ENCODE results near the gene GUCY1A2.

DNA sequence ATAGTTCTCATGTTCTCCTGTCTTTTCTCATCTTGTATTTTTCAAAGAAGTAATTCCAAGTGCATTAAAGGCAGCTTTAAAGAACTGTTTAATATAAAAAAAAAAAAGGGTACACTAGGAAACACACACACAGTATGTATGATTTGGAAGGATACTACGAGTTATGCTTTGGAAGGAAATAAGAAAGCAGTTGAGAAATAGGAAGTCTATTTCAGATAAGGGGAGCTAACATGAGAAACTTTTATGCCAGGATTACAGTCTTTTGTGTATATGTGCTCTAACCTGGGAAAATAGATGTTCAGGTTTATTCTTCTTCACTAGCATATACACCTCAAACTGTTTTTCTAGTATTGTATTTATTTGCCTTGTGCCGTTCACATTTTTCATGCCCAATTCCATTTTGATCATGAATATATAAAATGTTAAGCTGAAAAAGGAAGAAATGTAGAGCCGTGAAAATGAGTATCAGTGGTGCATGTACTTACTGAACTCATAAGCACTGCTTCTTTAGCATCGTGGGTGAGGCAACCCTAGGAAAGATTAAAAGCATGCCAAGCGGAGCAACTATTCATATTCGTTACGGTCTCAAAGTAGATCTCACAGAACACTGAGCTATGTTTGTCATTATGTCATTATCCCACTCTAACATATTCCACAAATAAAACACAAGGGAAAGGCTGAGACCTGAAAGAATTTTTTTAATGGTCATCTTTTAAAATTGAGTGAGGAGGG lies 59.6 kb downstream of the GUCY1A2 start:
- TF ChIP-seq, protein P1, sequence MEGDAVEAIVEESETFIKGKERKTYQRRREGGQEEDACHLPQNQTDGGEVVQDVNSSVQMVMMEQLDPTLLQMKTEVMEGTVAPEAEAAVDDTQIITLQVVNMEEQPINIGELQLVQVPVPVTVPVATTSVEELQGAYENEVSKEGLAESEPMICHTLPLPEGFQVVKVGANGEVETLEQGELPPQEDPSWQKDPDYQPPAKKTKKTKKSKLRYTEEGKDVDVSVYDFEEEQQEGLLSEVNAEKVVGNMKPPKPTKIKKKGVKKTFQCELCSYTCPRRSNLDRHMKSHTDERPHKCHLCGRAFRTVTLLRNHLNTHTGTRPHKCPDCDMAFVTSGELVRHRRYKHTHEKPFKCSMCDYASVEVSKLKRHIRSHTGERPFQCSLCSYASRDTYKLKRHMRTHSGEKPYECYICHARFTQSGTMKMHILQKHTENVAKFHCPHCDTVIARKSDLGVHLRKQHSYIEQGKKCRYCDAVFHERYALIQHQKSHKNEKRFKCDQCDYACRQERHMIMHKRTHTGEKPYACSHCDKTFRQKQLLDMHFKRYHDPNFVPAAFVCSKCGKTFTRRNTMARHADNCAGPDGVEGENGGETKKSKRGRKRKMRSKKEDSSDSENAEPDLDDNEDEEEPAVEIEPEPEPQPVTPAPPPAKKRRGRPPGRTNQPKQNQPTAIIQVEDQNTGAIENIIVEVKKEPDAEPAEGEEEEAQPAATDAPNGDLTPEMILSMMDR (IDR thresholded peaks at IDR 0.05 in 4 of 5, conservative IDR thresholded peaks at IDR 0.05 in 1 of 5), result no peak
- no peak for TF ChIP-seq POLR2A (IDR thresholded peaks at IDR 0.05)
